AG04450 (cell line): Measurements from ENCODE around the gene TK2. TPM values are rescaled to one million over a fixed set of nuclear protein-coding genes. Genes with fewer than 3 reads are reported as not detected.

Experiments used
- CTCF ChIA-PET: fragments of 300-600, 350-600 bp; formaldehyde crosslinking; extraction: SDS; loops from one replicate; lab custom pipeline; 2022; ENCODE audit warnings: antibody characterized with exemption, inconsistent platforms; lab: Charles Lee
- POLR2A ChIA-PET: fragments of 350-600 bp; formaldehyde crosslinking; extraction: SDS; loops from one replicate; lab custom pipeline; 2021; ENCODE audit warnings: antibody characterized with exemption, inconsistent platforms; lab: Yijun Ruan, JAX
- DNase-seq: peaks from one replicate; pipeline ENCODE4 v3.0.0-alpha.2; 2011; ENCODE audit warnings: low read depth, low spot score
- H3K27ac ChIP-seq: one replicate; pipeline ENCODE4 v1.5.1; 2012; ENCODE audit warnings: low read depth, low read length, control low read depth
- H3K27me3 ChIP-seq: one replicate; pipeline ENCODE4 v1.6.0; 2012; ENCODE audit warnings: low read length; ENCODE audit not compliant: control insufficient read depth, insufficient read depth
- H3K4me3 ChIP-seq: 2 replicates; pipeline ENCODE4 v1.5.1; 2011; ENCODE audit warnings: mild to moderate bottlenecking, low read depth, low read length, control low read depth
- H3K9me3 ChIP-seq: 2 replicates; pipeline ENCODE4 v1.5.1; 2012; ENCODE audit warnings: low read length; ENCODE audit not compliant: control insufficient read depth, insufficient read depth
- polyA plus RNA-seq: library from polyadenylated mRNA; depleted of rRNA; stranded (reverse); fragments of >200 nt; gene quantifications from 2 replicates; pipeline ENCODE4 v1.2.3, GENCODE V29; 2011
- TF ChIP-seq, protein P1 (sequence below): IDR thresholded peaks from 2 replicates; pipeline ENCODE4 v1.5.1; 2011; ENCODE audit warnings: low read depth, low read length, control low read depth, inconsistent platforms

TK2 gene
- polyA plus RNA-seq, 1 experiment = 34.2 TPM

GRCh38 chr16:66525396-66526180, 24.3 kb downstream of the TK2 start:
- no peaks in the 10 kb centered on the region for H3K27me3 ChIP-seq
- H3K9me3 ChIP-seq = no peaks in the 10 kb centered on the region
- no peak overlapping the region for H3K27ac ChIP-seq
- TF ChIP-seq, protein P1, sequence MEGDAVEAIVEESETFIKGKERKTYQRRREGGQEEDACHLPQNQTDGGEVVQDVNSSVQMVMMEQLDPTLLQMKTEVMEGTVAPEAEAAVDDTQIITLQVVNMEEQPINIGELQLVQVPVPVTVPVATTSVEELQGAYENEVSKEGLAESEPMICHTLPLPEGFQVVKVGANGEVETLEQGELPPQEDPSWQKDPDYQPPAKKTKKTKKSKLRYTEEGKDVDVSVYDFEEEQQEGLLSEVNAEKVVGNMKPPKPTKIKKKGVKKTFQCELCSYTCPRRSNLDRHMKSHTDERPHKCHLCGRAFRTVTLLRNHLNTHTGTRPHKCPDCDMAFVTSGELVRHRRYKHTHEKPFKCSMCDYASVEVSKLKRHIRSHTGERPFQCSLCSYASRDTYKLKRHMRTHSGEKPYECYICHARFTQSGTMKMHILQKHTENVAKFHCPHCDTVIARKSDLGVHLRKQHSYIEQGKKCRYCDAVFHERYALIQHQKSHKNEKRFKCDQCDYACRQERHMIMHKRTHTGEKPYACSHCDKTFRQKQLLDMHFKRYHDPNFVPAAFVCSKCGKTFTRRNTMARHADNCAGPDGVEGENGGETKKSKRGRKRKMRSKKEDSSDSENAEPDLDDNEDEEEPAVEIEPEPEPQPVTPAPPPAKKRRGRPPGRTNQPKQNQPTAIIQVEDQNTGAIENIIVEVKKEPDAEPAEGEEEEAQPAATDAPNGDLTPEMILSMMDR = no peak
- H3K4me3 ChIP-seq = no peak overlapping the region
- POLR2A ChIA-PET = no interaction called here
- DNase-seq = no peak
- CTCF ChIA-PET = interaction anchor here (1.0 to 1.4 kb wide), 2 partner anchors 10 to 35 kb away, joined by 3 to 6 read pairs; no protein-coding TSS in a partner anchor

- Histone ChIP-seq H3K27me3 (no peaks in the 10 kb centered on the region), H3K27ac (no peak overlapping the region), H3K4me3 (no peak overlapping the region), H3K9me3 (no peaks in the 10 kb centered on the region; the same call in 1 of the 2 replicates)
- ChIA-PET CTCF (no interaction called here), POLR2A (no interaction called here)
- TF ChIP-seq, protein P1 = no peak
- no peak for DNase-seq
These were observed 25.2 kb downstream of the TK2 start for GRCh38 chr16:66524601-66525164.

- H3K27ac ChIP-seq = no peak overlapping the region
- no peak overlapping the region for H3K4me3 ChIP-seq
- no peaks in the 10 kb centered on the region; the same call in 1 of the 2 replicates for H3K9me3 ChIP-seq
- no peaks in the 10 kb centered on the region for H3K27me3 ChIP-seq
- TF ChIP-seq, protein P1 = no peak
- DNase-seq = no peak
- POLR2A ChIA-PET = no interaction called here
- CTCF ChIA-PET = no interaction called here
These were observed 26.0 kb downstream of the TK2 start for GRCh38 chr16:66523861-66524354.

GRCh38 chr16:66522816-66523590, 26.9 kb downstream of the TK2 start:
- CTCF ChIA-PET = no interaction called here
- POLR2A ChIA-PET = interaction anchor here (1.3 kb wide), 1 partner anchor 12 kb away, joined by 4 read pairs; no protein-coding TSS in a partner anchor
- Histone ChIP-seq H3K9me3 (no peaks in the 10 kb centered on the region; the same call in 1 of the 2 replicates), H3K27me3 (no peaks in the 10 kb centered on the region), H3K27ac (no peak overlapping the region), H3K4me3 (no peak overlapping the region)
- TF ChIP-seq, protein P1 = no peak
- DNase-seq = no peak
